ENCODE data around the gene CCDC107.
A peak's percentile ranks its signal among the peaks of the same experiment; 100 is the strongest.

CCDC107 gene

DNA sequence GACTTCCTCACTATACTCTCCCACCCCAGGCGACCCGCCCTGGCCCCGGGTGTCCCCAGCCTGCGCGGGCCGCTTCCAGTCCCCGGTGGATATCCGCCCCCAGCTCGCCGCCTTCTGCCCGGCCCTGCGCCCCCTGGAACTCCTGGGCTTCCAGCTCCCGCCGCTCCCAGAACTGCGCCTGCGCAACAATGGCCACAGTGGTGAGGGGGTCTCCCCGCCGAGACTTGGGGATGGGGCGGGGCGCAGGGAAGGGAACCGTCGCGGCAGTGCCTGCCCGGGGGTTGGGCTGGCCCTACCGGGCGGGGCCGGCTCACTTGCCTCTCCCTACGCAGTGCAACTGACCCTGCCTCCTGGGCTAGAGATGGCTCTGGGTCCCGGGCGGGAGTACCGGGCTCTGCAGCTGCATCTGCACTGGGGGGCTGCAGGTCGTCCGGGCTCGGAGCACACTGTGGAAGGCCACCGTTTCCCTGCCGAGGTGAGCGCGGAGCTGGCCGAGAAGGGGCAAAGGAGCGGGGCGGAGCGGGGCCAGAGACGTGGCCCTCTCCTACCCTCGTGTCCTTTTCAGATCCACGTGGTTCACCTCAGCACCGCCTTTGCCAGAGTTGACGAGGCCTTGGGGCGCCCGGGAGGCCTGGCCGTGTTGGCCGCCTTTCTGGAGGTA lies 17.8 kb downstream of the CCDC107 start:
- peaks cover 32% of the 10 kb centered on the region for H3K27me3 Mint-ChIP-seq (ENCODE audit: low read depth)
- peaks cover 3% of the 10 kb centered on the region for H3K4me1 Mint-ChIP-seq (ENCODE audit: low read depth)
- no peak overlapping the region for H3K27ac Mint-ChIP-seq
- H3K4me3 Mint-ChIP-seq: peak overlapping the region; percentile 57
- H3K36me3 Mint-ChIP-seq (ENCODE audit: low read depth): no peaks in the 10 kb centered on the region
- H3K9me3 Mint-ChIP-seq: no peaks in the 10 kb centered on the region
- no peak for DNase-seq (ENCODE audit: low spot score)

DNA sequence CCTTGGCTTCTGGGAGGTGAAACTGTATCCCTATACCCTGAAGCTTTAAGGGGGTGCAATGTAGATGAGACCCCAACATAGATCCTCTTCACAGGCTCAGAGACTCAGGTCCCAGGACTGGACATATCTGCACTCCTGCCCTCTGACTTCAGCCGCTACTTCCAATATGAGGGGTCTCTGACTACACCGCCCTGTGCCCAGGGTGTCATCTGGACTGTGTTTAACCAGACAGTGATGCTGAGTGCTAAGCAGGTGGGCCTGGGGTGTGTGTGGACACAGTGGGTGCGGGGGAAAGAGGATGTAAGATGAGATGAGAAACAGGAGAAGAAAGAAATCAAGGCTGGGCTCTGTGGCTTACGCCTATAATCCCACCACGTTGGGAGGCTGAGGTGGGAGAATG lies 21.0 kb downstream of the CCDC107 start:
- H3K36me3 Mint-ChIP-seq (ENCODE audit: low read depth): no peaks in the 10 kb centered on the region
- DNase-seq (ENCODE audit: low spot score): no peak
- peaks cover 23% of the 10 kb centered on the region for H3K27me3 Mint-ChIP-seq (ENCODE audit: low read depth)
- no peak overlapping the region for H3K27ac Mint-ChIP-seq
- H3K9me3 Mint-ChIP-seq: no peaks in the 10 kb centered on the region
- no peak overlapping the region for H3K4me3 Mint-ChIP-seq
- peaks cover 3% of the 10 kb centered on the region for H3K4me1 Mint-ChIP-seq (ENCODE audit: low read depth)

DNA sequence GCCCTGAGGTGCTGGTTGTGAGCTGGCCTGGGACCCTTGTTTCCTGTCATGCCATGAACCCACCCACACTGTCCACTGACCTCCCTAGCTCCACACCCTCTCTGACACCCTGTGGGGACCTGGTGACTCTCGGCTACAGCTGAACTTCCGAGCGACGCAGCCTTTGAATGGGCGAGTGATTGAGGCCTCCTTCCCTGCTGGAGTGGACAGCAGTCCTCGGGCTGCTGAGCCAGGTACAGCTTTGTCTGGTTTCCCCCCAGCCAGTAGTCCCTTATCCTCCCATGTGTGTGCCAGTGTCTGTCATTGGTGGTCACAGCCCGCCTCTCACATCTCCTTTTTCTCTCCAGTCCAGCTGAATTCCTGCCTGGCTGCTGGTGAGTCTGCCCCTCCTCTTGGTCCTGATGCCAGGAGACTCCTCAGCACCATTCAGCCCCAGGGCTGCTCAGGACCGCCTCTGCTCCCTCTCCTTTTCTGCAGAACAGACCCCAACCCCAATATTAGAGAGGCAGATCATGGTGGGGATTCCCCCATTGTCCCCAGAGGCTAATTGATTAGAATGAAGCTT lies 21.8 kb downstream of the CCDC107 start:
- peaks cover 15% of the 10 kb centered on the region for H3K27me3 Mint-ChIP-seq (ENCODE audit: low read depth)
- no peak overlapping the region for H3K4me3 Mint-ChIP-seq
- H3K9me3 Mint-ChIP-seq: no peaks in the 10 kb centered on the region
- H3K36me3 Mint-ChIP-seq (ENCODE audit: low read depth): no peaks in the 10 kb centered on the region
- no peak for DNase-seq (ENCODE audit: low spot score)
- peaks cover 3% of the 10 kb centered on the region for H3K4me1 Mint-ChIP-seq (ENCODE audit: low read depth)
- no peak overlapping the region for H3K27ac Mint-ChIP-seq

DNA sequence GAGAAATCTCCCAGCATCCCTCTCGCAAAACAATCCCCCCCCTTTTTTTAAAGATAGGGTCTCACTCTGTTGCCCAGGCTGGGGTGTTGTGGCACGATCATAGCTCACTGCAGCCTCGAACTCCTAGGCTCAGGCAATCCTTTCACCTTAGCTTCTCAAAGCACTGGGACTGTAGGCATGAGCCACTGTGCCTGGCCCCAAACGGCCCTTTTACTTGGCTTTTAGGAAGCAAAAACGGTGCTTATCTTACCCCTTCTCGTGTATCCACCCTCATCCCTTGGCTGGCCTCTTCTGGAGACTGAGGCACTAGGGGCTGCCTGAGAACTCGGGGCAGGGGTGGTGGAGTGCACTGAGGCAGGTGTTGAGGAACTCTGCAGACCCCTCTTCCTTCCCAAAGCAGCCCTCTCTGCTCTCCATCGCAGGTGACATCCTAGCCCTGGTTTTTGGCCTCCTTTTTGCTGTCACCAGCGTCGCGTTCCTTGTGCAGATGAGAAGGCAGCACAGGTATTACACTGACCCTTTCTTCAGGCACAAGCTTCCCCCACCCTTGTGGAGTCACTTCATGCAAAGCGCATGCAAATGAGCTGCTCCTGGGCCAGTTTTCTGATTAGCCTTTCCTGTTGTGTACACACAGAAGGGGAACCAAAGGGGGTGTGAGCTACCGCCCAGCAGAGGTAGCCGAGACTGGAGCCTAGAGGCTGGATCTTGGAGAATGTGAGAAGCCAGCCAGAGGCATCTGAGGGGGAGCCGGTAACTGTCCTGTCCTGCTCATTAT lies 22.4 kb downstream of the CCDC107 start:
- no peak overlapping the region for H3K27ac Mint-ChIP-seq
- no peak for DNase-seq (ENCODE audit: low spot score)
- no peak overlapping the region for H3K4me3 Mint-ChIP-seq
- no peaks in the 10 kb centered on the region for H3K36me3 Mint-ChIP-seq (ENCODE audit: low read depth)
- H3K4me1 Mint-ChIP-seq (ENCODE audit: low read depth): peaks cover 3% of the 10 kb centered on the region
- no peaks in the 10 kb centered on the region for H3K9me3 Mint-ChIP-seq
- H3K27me3 Mint-ChIP-seq (ENCODE audit: low read depth): peaks cover 12% of the 10 kb centered on the region

DNA sequence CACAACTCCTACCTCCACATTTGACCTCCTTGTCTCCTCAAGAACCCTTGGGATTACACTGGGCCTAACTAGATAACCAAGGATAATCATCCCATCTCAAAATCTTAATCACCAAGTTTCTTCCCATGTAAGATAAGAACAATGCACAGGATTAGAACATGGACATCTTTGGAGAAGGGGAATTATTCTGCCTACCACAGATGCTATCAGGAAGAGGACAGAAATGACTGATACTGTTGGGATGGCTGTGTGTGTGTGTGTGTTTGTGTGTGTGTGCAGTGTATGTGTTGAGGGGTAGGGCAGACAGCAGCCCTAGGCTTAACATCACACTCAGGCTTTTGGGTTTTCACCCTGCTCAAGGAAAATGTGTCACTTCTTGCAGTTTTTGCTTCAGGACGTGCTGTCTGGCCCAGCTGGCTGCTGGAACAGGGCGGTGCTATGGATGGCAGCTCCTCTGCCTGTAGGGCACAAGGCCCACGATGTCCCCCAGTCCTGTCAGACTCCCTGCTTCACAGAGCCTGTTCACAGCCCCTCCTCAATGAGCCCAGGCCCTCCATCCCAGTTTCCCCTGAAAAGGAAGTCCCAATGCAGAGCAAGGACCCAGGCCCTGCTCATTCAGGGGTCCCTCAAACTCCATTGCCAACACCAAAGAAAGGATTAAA lies 23.4 kb downstream of the CCDC107 start:
- H3K27me3 Mint-ChIP-seq (ENCODE audit: low read depth): peaks cover 7% of the 10 kb centered on the region
- peaks cover under 1% of the 10 kb centered on the region for H3K4me1 Mint-ChIP-seq (ENCODE audit: low read depth)
- DNase-seq (ENCODE audit: low spot score): no peak
- no peaks in the 10 kb centered on the region for H3K36me3 Mint-ChIP-seq (ENCODE audit: low read depth)
- H3K4me3 Mint-ChIP-seq: no peak overlapping the region
- no peaks in the 10 kb centered on the region for H3K9me3 Mint-ChIP-seq
- no peak overlapping the region for H3K27ac Mint-ChIP-seq

DNA sequence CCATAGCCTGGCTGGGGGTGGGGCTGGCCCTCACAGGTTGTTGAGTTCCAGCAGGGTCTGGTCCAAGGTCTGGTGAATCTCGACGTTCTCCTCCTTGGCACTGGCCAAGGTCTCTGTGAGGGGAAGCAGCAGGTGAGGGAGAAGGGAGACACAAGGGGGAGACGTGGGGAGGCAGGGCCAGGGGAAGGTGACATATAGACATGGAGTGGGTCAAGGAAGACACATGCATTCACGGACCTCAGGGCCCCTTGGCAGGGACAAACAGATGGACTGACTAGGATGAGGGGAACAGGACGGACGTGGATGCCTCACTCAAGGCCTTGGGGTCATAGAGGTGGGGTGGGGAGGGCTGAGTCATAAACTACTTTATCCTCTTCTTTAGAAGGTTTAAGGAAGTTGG lies 24.0 kb downstream of the CCDC107 start:
- Mint-ChIP-seq H3K4me1 (ENCODE audit: low read depth) (no peaks in the 10 kb centered on the region), H3K9me3 (no peaks in the 10 kb centered on the region), H3K27me3 (ENCODE audit: low read depth) (peaks cover 5% of the 10 kb centered on the region), H3K4me3 (no peak overlapping the region), H3K36me3 (ENCODE audit: low read depth) (no peaks in the 10 kb centered on the region), H3K27ac (peak overlapping the region; percentile 33)
- no peak for DNase-seq (ENCODE audit: low spot score)

DNA sequence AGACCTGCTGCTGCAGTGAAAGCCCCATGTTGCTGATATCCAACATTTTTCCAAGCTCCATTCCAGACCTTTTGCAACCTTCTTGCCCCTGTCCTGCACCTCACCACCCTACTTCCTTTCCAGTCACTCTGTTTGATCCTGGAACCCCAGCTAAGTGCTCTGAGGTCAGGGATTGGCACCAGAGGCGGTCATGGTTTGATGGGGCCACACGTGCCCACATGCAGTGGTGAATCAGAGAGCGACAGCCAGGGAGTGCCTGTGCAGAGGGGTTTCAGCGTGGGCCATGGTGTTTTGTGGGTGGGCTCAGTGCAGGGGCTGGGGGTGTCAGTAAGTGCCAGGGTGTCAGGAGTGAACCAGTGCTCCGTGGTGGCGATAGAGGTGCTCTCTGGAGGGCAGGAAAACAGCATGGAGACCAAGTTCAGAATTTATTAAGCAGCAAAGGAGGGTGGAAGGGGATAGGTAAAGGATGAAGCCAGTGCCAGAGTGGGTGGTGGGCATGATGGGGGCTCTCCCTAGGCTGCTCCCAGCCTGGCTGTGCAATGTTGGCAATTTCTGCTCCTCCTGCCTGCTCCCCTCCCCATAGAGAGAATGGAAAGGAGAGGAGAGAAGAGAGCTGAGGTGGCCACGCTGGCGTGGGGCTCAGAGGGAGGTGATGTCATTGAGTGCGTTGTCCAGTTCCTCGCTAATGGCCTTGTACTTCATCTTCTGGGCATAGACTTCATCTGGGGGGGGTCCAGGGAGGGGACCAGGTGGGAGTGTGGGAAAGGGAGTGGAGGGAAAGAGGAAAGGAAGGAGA lies 24.6 kb downstream of the CCDC107 start:
- Mint-ChIP-seq H3K27ac (no peak overlapping the region), H3K9me3 (no peaks in the 10 kb centered on the region), H3K4me1 (ENCODE audit: low read depth) (no peaks in the 10 kb centered on the region), H3K4me3 (no peak overlapping the region), H3K27me3 (ENCODE audit: low read depth) (peaks cover 3% of the 10 kb centered on the region), H3K36me3 (ENCODE audit: low read depth) (no peaks in the 10 kb centered on the region)
- no peak for DNase-seq (ENCODE audit: low spot score)

DNA sequence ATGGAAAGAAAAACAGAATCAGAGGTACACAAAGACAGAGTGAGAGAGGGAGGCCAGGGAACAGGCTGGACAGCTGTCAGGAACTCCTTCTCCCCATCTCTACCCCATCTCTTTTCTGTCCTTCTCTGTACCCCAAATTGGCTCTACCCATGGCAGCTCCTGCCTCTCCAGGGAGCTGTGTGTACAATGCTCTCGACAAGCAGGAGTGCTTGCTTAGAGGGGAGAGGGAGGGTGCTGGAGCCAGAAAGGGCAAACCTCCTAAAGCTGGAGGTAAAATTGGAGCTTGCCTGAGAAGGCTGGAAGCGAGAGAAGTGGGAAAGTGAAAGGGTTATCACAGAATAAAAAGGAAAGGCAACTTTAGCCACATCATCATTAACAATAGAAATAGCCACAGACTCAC lies 25.2 kb downstream of the CCDC107 start:
- peaks cover 3% of the 10 kb centered on the region for H3K27me3 Mint-ChIP-seq (ENCODE audit: low read depth)
- H3K36me3 Mint-ChIP-seq (ENCODE audit: low read depth): no peaks in the 10 kb centered on the region
- H3K9me3 Mint-ChIP-seq: no peaks in the 10 kb centered on the region
- H3K4me1 Mint-ChIP-seq (ENCODE audit: low read depth): peaks cover 2% of the 10 kb centered on the region
- no peak overlapping the region for H3K4me3 Mint-ChIP-seq
- no peak overlapping the region for H3K27ac Mint-ChIP-seq
- no peak for DNase-seq (ENCODE audit: low spot score)

DNA sequence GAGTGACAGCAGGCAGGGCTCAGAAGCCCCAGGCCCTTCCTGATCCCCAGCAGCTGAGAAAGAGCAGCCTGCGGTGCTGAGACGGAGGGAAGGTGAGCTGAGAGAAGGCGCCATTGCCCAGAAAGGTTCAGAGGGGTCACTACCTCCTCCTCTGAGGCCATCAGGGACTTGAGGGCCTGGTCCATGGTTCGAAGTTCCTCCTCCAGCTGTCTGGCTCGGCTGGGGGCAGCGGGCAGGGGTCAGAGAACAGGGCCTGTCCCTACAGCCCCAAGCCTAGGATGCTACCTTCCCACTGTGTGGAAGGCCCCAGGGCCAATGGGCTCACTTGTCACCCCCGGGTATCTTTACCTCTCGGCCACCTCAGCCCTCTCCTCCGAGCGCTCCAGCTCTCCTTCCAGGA lies 26.8 kb downstream of the CCDC107 start:
- Mint-ChIP-seq H3K4me1 (ENCODE audit: low read depth) (peaks cover 8% of the 10 kb centered on the region), H3K4me3 (no peak overlapping the region), H3K9me3 (no peaks in the 10 kb centered on the region), H3K27me3 (ENCODE audit: low read depth) (no peaks in the 10 kb centered on the region), H3K27ac (no peak overlapping the region), H3K36me3 (ENCODE audit: low read depth) (no peaks in the 10 kb centered on the region)
- no peak for DNase-seq (ENCODE audit: low spot score)

DNA sequence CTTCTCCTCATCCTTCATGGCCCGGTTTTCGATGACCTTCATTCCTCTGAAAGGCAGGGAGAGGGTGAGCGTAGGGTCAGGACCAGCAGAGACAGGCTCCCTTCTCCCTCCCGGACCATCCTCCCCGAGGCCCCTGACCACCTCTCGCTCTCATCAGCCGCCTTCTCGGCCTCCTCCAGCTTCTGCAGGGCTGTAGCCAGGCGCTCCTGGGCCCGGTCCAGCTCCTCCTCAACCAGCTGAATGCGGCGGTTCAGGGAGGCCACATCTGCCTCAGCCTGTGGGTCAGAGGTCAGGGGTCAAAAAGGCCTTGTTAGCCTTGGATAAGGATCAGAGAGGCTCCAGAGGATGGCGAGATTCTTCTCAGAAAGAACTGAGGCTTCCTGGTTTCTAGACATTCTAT lies 27.4 kb downstream of the CCDC107 start:
- Mint-ChIP-seq H3K9me3 (no peaks in the 10 kb centered on the region), H3K4me1 (ENCODE audit: low read depth) (peaks cover 8% of the 10 kb centered on the region), H3K36me3 (ENCODE audit: low read depth) (no peaks in the 10 kb centered on the region), H3K4me3 (no peak overlapping the region), H3K27me3 (ENCODE audit: low read depth) (no peaks in the 10 kb centered on the region), H3K27ac (no peak overlapping the region)
- no peak for DNase-seq (ENCODE audit: low spot score)

DNA sequence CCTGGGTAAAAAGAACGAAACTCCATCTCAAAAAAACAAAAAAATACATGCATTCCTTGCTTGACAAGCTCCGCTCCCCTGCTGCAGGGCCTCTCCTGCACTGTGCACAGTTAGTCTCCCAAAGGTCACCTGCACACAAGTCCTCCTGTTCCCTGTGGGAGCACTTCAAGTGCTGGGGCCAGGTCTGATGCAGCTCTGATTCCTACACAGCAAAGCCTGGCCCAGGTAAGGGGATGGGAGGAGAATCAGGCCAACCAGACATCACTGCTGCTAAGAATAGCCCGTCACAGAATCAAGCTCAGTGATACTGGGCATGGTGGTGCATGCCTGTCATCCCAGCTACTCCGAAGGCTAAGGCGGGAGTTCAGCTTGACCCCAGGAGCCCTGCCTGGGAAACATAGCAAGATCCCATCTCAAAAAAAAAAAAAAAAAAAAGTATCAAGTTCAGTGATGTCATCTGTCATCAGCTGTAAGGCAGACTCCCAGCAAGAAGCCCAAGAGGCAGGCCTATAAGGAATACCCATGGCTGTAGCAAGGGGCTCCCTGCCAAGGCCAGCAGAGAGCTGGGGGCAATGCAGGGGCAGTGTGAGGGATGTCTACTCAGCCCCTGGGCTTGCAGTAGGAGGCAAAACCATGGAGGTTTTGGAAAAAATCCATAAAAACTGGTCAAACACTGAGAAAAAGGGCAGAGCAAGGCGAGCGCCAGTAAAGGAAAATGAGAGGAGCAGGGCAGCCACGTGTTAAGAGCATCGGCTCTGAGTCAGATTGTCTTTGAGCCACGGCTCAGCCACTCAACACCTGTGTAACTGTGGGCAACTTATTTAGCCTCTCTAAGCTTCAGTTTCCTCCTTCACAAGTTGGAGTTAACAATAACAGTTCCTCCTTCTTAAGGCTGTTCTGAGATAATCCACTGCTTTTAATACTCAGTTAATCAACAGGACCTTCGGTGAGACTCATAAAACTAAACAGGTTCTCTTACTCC lies 28.4 kb downstream of the CCDC107 start:
- H3K36me3 Mint-ChIP-seq (ENCODE audit: low read depth): no peaks in the 10 kb centered on the region
- H3K4me1 Mint-ChIP-seq (ENCODE audit: low read depth): peaks cover 13% of the 10 kb centered on the region
- no peak overlapping the region for H3K4me3 Mint-ChIP-seq
- no peaks in the 10 kb centered on the region for H3K9me3 Mint-ChIP-seq
- H3K27me3 Mint-ChIP-seq (ENCODE audit: low read depth): no peaks in the 10 kb centered on the region
- no peak for DNase-seq (ENCODE audit: low spot score)
- no peak overlapping the region for H3K27ac Mint-ChIP-seq

DNA sequence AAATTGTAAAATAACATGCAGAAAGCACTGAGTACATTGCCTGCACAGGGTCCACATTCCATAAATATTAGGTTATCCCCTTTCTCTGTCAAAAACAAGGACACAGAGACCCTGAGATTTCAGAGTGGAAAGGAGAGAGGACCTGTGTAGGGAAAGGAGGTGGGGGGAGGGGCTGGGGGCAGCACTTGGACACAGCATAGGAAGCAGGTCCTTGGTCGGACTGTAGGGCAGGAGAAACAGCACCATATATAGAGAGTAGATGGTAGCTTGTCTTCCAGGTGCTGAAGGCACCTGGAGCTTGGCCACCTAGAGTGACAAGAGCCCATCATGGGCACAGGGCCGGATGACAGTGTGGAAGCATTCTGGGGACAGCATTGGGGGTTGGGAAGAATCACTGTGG lies 29.2 kb downstream of the CCDC107 start:
- Mint-ChIP-seq H3K27me3 (ENCODE audit: low read depth) (no peaks in the 10 kb centered on the region), H3K4me3 (no peak overlapping the region), H3K36me3 (ENCODE audit: low read depth) (no peaks in the 10 kb centered on the region), H3K4me1 (ENCODE audit: low read depth) (peaks cover 13% of the 10 kb centered on the region), H3K27ac (no peak overlapping the region), H3K9me3 (no peaks in the 10 kb centered on the region)
- no peak for DNase-seq (ENCODE audit: low spot score)

Data from T-helper 2 cell treated with Interferon-gamma antibody and Interleukin-4, amounts not matched to agents 5 μg/mL and 100 μg/mL, for 36 hours (primary cell).